ENCODE data around the gene ALK.

- TF ChIP-seq EZH2 (optimal IDR thresholded peaks at IDR 0.05; ENCODE audit: low read depth, low read length) = no peak
- no peak for TF ChIP-seq CTCF (IDR thresholded peaks at IDR 0.05; ENCODE audit: low read length)
- TF ChIP-seq EZH2phosphoT487 (IDR thresholded peaks at IDR 0.05; ENCODE audit: low read length) = no peak
These were observed 660.4 kb downstream of the ALK start for GRCh38 chr2:29261003-29261402.
